Osteoblast (primary cell): ENCODE data around the gene SLC26A3. TPM values are rescaled to one million over a fixed set of nuclear protein-coding genes. Genes with fewer than 3 reads are reported as not detected.

Source experiments
- DNase-seq: peaks from one replicate; pipeline ENCODE4 v3.0.0; 2011; ENCODE audit warnings: low spot score, mixed read lengths; ENCODE audit not compliant: insufficient read length; ENCODE audit errors: missing footprints
- H2AFZ ChIP-seq: 2 replicates; pipeline ENCODE4 v1.6.0; 2011; ENCODE audit warnings: mild to moderate bottlenecking, low read length
- H3K27ac ChIP-seq: 2 replicates; pipeline ENCODE4 v1.5.1; 2011; ENCODE audit warnings: mild to moderate bottlenecking, low read depth, low read length, moderate library complexity
- H3K27me3 ChIP-seq: 2 replicates; pipeline ENCODE4 v1.6.0; 2012; ENCODE audit warnings: mild to moderate bottlenecking, control low read depth, inconsistent platforms, low read length, moderate library complexity; ENCODE audit not compliant: insufficient read depth
- H3K36me3 ChIP-seq: 2 replicates; pipeline ENCODE4 v1.5.1; 2011; ENCODE audit warnings: mild to moderate bottlenecking, low read length, control low read depth, moderate library complexity; ENCODE audit not compliant: insufficient read depth
- H3K4me1 ChIP-seq: 2 replicates; pipeline ENCODE4 v1.5.1; 2011; ENCODE audit warnings: mild to moderate bottlenecking, low read length, control low read depth, moderate library complexity; ENCODE audit not compliant: insufficient read depth
- H3K4me2 ChIP-seq: 2 replicates; pipeline ENCODE4 v1.6.0; 2011; ENCODE audit warnings: mild to moderate bottlenecking, low read length; ENCODE audit not compliant: insufficient read depth
- H3K4me3 ChIP-seq: fragments of 200-600 bp; sonication (generic); 3 replicates; pipeline ENCODE4 v1.5.1; 2012; ENCODE audit warnings: mild to moderate bottlenecking, low read length, inconsistent platforms; ENCODE audit not compliant: insufficient read depth
- H3K79me2 ChIP-seq: 2 replicates; pipeline ENCODE4 v1.6.0; 2012; ENCODE audit warnings: mild to moderate bottlenecking, low read length, control low read depth, inconsistent platforms; ENCODE audit not compliant: insufficient read depth
- H3K9me3 ChIP-seq: 2 replicates; pipeline ENCODE4 v1.5.1; 2011; ENCODE audit warnings: low read depth, low read length, control low read depth
- H4K20me1 ChIP-seq: 2 replicates; pipeline ENCODE4 v1.6.0; 2012; ENCODE audit warnings: mild to moderate bottlenecking, low read length, control low read depth; ENCODE audit not compliant: insufficient read depth
- total RNA-seq: library from RNA; depleted of rRNA; stranded (reverse); fragments of >200 nt; gene quantifications from 2 replicates; pipeline ENCODE4 v1.2.3, GENCODE V29; 2012
- TF ChIP-seq, protein P1 (sequence below): IDR thresholded peaks from 2 replicates; pipeline ENCODE4 v1.5.1; 2011; ENCODE audit warnings: mild to moderate bottlenecking, low read depth, low read length, moderate library complexity; ENCODE audit errors: extremely low read depth

Gene SLC26A3
- total RNA-seq, 1 donor = not detected

DNA sequence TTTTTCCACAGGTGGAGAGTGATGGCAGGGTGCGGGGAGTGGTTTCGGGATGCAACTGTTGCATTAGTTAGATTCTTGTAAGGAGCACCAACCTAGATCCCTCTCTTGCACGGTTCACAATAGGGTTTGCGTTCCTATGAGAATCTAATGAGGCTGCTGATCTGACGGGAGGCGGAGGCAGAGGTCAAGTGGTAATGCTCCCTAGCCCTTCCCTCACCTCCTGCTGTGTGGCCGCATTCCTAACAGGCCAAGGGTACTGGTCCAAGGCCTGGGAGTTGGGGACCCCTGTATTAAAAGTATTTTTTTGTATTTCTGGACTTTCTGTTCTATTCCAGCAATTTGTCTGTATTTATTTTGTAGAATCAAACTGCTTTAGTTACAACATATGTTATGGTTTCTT lies 51.9 kb downstream of the SLC26A3 start:
- Histone ChIP-seq H3K79me2 (peaks cover 53% of the 10 kb centered on the region), H3K36me3 (peaks cover 43% of the 10 kb centered on the region), H3K27me3 (no peaks in the 10 kb centered on the region), H3K9me3 (no peaks in the 10 kb centered on the region), H3K4me1 (no peaks in the 10 kb centered on the region), H3K27ac (no peak overlapping the region), H3K4me3 (no peak overlapping the region), H3K4me2 (no peak overlapping the region), H2AFZ (no peak overlapping the region), H4K20me1 (peaks cover 27% of the 10 kb centered on the region)
- TF ChIP-seq, protein P1, sequence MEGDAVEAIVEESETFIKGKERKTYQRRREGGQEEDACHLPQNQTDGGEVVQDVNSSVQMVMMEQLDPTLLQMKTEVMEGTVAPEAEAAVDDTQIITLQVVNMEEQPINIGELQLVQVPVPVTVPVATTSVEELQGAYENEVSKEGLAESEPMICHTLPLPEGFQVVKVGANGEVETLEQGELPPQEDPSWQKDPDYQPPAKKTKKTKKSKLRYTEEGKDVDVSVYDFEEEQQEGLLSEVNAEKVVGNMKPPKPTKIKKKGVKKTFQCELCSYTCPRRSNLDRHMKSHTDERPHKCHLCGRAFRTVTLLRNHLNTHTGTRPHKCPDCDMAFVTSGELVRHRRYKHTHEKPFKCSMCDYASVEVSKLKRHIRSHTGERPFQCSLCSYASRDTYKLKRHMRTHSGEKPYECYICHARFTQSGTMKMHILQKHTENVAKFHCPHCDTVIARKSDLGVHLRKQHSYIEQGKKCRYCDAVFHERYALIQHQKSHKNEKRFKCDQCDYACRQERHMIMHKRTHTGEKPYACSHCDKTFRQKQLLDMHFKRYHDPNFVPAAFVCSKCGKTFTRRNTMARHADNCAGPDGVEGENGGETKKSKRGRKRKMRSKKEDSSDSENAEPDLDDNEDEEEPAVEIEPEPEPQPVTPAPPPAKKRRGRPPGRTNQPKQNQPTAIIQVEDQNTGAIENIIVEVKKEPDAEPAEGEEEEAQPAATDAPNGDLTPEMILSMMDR = no peak
- no peak for DNase-seq

DNA sequence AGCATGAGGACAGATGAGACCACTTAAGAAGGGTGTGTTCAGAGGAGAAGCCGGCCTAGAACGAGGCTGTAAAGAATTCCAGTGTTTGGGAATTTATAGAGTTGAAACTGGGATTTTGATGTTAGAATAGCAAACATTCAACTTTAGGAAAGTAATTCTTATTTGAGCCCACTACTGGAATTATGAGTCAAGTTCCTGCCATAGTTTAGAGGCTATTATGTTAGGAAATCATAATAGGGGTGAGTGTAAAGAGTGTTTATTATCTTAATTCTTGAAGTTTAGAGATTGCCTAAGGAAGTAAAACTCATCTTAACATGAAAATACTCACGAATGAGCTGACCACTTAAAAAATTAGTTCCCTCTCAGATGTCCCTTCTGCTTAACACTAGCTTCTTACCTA lies 57.0 kb downstream of the SLC26A3 start:
- DNase-seq = no peak
- no peaks in the 10 kb centered on the region for H3K27me3 ChIP-seq
- peaks cover 67% of the 10 kb centered on the region for H3K79me2 ChIP-seq
- peaks cover 18% of the 10 kb centered on the region for H3K36me3 ChIP-seq
- H4K20me1 ChIP-seq = peaks cover 39% of the 10 kb centered on the region
- H3K9me3 ChIP-seq = no peaks in the 10 kb centered on the region
- peak overlapping the region; percentile 85 for H3K4me2 ChIP-seq
- peaks cover 19% of the 10 kb centered on the region for H3K4me1 ChIP-seq
- H3K4me3 ChIP-seq = no peak overlapping the region
- no peak overlapping the region for H2AFZ ChIP-seq
- TF ChIP-seq, protein P1 = no peak
- H3K27ac ChIP-seq = peak overlapping the region; percentile 40

DNA sequence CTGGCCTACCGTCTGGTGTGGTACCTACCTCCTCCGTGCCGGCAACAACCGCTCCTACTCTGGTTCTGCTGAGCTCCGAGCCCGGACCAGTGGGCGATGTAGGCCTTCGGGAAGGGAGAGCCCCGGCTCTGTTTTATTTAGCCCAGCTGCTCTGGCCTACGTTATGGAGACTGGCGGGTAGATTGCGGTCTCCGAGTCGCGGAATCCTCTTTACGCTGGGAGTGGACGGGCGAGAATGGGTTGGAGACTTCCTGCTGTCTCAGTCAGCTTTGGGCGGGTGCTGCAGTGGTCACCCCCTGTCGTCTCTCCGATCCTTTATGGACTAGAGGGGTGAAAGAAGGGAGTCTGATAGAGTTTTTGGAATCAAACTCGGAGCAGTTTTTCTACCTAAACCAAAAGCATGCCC lies 58.7 kb downstream of the SLC26A3 start:
- Histone ChIP-seq H4K20me1 (peaks cover 39% of the 10 kb centered on the region), H3K4me2 (peak overlapping the region; percentile 85), H3K4me3 (peak overlapping the region; percentile 94), H3K9me3 (no peaks in the 10 kb centered on the region), H3K27me3 (no peaks in the 10 kb centered on the region), H3K79me2 (peaks cover 54% of the 10 kb centered on the region), H3K4me1 (peaks cover 19% of the 10 kb centered on the region), H3K36me3 (peaks cover 6% of the 10 kb centered on the region), H2AFZ (peak overlapping the region; percentile 98), H3K27ac (peak overlapping the region; percentile 93)
- no peak for DNase-seq
- TF ChIP-seq, protein P1 = no peak

DNA sequence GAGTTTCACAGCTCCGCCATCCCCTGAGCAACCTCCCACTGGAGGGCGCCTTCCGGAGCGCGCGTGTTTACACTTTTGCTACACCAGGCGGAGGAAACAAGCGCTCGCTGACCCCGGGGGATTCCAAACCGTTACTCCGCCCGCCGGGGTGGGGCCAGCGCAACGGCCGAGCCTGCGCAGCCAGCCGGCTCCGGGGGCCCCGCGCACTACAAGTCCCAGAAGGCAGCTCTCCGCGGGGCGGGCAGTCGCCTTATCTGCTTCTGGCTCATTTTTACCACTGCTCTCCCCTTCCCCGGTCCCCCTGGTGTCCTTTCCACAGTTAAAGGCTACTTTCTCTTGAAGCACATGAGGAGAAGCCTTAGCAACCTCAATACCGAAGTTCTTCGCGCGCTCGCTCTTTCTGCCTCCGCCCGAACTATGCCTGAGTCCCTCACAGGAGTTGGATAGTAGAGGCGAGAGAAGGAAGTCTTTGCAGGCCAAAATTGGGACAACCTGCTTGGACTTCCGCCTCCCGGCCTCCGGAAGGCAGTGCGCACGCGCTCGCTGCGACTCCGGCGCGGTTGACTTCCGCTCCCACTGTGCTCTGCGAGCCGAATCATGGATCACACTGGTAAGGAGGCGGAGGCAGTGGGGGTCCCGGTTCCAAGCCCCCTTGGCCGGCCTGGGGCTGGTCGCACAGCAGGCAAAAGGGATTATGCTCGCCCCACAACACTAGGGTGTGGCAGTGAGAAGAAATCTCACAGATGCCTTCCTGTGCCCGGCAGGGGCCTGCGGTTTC lies 59.3 kb downstream of the SLC26A3 start, which contains the start of gene CBLL1:
TSS of gene CBLL1 (plus strand) at position 576 of the 778 bp plus-strand sequence. CDS start at position 598, 22 bp downstream.
- H3K79me2 ChIP-seq = peaks cover 49% of the 10 kb centered on the region

More for the DNA sequence above, 59.3 kb downstream of the SLC26A3 start, which contains the start of gene CBLL1:
- Histone ChIP-seq H3K4me1 (peaks cover 19% of the 10 kb centered on the region), H3K4me2 (peak within 1 kb of the TSS; percentile 85), H3K9me3 (no peaks in the 10 kb centered on the region), H3K4me3 (peak within 1 kb of the TSS; percentile 94), H4K20me1 (peaks cover 34% of the 10 kb centered on the region), H3K36me3 (peaks cover under 1% of the 10 kb centered on the region), H3K27ac (peak within 1 kb of the TSS; percentile 93), H2AFZ (peak within 1 kb of the TSS; percentile 98), H3K27me3 (no peaks in the 10 kb centered on the region)
- peak; percentile 94 for DNase-seq
- TF ChIP-seq, protein P1 = peak; percentile 84
